HG02938 (cell line): ENCODE measurements around the gene ILF3.
"Not testable (repeated sequence)": the region's sequence is repeated elsewhere in the genome, so short reads cannot be mapped to it uniquely, and the experiment has no call there.

Experiments
- ATAC-seq: cut with Tn5 transposase; IDR thresholded peaks from one replicate; pipeline ENCODE4 v1.9.1; 2021; ENCODE audit warnings: mild to moderate bottlenecking, moderate library complexity; ENCODE audit not compliant: unreplicated experiment

The ILF3 gene

DNA sequence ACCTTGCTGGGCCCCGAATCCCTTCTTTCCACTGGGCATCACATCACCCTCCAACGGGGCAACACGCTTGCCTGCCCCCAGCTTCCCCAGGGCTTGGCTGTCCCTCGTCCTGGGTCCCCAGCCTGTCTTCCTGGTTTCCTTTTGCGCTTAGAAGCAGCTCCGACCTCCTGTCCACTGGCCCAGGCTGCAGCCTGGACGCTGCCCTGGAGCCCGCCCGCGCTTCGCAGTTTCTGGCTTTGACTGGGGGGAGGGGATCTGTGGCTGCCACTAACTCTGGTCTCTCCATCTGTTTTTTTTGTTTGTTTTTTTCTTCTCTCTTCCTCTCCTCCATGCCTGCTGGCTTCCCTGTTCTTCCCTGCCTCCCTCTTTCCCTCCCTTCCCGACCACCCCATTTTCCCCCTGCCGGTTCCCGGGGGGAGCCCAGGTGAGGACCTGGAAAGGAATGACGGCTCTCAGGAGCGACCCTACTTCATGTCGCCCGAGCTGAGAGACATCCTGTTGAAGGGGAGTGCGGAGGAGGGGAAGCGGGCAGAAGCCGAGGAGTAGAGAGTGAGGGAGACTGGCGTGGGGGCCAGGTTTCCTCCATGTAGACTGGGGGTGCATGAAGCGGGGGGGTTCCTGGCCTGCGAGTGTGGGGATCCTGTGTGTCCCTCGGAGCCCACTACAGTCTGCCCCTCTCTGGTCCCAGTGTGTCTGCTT lies 11.5 kb upstream of the ILF3 start:
- ATAC-seq = no peak

DNA sequence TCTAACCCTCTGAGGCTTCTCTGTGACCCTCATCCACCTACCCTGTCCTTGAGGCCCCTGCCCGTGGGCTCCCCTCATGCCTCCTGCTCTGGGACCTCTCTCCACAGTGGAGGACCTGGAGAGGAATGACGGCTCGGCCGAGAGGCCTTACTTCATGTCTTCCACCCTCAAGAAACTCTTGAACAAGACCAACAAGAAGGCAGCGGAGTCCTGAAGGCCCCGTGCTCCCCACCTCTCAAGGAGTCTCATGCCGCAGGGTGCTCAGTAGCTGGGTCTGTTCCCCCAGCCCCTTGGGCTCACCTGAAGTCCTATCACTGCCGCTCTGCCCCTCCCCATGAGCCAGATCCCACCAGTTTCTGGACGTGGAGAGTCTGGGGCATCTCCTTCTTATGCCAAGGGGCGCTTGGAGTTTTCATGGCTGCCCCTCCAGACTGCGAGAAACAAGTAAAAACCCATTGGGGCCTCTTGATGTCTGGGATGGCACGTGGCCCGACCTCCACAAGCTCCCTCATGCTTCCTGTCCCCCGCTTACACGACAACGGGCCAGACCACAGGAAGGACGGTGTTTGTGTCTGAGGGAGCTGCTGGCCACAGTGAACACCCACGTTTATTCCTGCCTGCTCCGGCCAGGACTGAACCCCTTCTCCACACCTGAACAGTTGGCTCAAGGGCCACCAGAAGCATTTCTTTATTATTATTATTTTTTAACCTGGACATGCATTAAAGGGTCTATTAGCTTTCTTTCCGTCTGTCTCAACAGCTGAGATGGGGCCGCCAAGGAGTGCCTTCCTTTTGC lies 10.8 kb upstream of the ILF3 start:
- ATAC-seq = no peak

DNA sequence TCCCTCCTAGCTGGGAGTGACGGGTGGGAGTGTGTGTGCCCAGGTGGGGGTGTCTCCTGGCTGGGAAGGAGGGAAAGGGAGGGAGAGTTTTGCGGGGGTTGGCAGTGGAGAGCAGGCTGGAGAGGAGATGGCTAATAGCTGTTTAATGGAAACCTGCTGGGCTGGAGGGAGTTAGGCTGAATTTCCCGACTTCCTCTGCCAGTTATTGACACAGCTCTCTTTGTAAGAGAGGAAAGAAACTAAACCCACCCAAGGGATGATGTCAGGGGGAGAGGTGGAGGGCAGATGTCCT lies 10.2 kb upstream of the ILF3 start:
- ATAC-seq = no peak

DNA sequence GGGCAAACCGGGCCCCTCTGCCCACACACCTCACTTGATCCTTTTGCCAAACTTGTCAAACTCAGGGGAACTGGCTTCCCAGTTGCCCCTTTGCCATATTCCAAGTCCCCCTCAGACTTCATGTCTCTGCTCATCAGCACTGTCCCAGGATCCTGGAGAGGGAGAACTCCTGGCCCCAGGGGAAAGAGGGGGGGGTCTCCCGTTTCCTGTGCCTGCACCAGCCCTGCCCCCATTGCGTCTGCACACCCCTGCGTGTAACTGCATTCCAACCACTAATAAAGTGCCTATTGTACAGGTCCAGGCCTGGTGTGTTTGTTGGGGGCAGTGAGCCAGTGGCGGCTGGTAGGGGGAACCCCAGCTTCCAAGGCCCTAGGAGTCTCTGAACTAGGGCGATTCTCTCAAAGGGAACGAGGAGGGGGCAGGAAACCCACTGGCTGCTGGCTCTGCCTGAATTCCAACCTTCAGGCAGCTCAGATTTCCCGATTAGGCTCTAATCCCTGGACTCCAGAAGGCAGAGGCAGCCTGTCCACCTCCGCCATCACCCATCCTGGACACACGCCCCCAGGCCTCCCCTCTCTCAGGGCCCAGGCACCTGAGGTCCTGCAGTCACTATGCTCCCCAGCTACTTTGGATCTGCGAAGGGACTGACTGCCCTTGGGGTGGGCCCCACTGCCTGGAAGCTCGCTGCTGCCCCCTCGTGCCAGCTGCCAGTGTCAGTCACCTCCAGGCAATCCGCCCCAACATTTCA lies 9.7 kb upstream of the ILF3 start:
- no peak for ATAC-seq

DNA sequence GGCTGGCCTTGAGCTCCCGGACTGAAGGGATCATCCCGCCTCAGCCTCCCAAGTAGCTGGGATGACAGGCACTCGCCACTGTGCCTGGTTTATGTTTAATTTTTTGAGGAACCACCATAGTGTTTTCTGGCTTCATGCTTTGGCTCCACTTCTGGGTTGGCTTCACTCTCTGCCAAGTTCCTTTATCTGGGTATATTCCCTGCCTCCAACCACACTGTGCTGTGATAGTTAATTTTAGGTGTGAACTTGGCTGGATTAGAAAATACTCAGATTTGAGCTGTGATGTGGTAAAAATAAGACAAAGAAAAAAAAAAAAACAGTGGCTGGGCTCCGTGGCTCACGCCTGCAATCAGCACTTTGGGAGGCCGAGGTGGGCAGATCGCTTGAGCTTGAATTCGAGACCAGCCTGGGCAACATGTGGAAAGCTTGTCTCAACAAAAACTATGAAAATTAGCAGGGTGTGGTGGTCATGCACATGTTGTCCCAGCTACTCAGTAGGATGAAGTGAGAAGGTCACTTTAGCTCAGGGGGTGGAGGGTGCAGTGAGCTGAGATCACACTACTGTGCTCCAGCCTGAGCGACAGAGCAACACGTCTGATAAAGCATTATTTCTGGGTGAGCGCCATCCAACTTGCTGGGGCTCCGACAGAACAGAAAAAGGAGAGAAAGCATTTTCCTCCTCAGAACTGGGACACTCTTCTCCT lies 7.5 kb upstream of the ILF3 start:
- ATAC-seq = no peak

DNA sequence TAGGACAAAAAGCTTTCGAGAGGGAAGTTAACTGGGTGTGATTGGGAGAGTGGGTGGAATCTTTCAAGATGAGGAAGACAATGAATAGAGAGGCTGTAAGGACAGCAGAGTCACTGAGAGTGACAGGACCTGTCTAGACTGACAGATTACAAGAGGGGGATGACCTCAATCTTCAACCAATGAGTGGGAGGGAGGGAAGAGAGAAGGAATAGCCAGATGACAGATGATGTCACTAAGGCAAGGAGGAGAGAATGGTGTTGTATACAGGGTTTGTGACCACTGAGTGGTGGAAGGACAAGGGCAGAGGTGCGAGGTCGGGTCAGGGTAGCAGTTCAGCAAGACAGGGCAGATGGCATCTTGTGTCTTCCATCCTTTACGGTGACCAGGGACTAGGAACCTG lies 5.8 kb upstream of the ILF3 start:
- ATAC-seq = no peak

- no peak for ATAC-seq
These were observed 2.3 kb upstream of the ILF3 start for GRCh38 chr19:10651851-10652250.

DNA sequence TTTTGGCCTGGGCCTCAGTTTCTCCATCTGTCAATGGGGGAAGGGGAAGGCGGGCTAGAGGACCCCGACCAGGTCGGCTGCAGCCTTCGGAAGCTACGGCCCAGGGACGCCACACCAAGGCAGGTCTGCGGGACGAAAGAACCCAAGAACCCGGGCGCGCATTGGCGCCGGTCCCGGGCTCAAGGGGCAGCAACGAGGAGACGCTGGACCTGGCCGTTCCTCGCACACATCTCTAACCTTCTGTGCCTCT lies 739 bp upstream of the ILF3 start:
- ATAC-seq = no peak

GRCh38 chr19:10654610-10655456 lies 687 bp downstream of the ILF3 start:
- ATAC-seq = no peak

- ATAC-seq = no peak
These were observed 1.5 kb downstream of the ILF3 start for GRCh38 chr19:10655457-10656312.

- ATAC-seq = no peak
These were observed 6.2 kb downstream of the ILF3 start for GRCh38 chr19:10660346-10660745.

- ATAC-seq = no peak
These were observed 7.8 kb downstream of the ILF3 start for GRCh38 chr19:10661946-10662345.

- no peak for ATAC-seq
These were observed 8.5 kb downstream of the ILF3 start for GRCh38 chr19:10662384-10663251.

GRCh38 chr19:10663252-10663563 lies 9.1 kb downstream of the ILF3 start:
- not testable (repeated sequence) for ATAC-seq

GRCh38 chr19:10667867-10668266 lies 13.7 kb downstream of the ILF3 start:
- no peak for ATAC-seq

DNA sequence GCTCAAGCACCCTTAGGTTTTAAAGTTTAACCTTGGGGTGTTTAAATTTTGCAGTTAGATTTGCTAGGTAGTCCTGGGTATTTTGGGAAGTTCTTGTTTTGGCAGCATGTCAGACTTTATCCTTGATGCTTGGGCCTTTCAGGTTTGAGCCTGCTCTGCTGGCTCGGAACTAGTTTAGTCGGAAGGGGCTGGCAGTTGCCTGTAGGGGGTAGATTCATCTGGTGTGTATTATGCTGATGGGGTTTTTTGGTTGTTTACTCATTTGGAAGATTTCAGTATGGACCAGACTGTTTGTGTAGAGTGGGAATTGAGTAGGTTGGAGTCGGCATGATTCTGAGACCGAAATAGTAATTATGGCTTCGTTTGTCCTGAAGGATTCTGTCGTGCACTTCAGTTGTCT lies 15.1 kb downstream of the ILF3 start:
- no peak for ATAC-seq

DNA sequence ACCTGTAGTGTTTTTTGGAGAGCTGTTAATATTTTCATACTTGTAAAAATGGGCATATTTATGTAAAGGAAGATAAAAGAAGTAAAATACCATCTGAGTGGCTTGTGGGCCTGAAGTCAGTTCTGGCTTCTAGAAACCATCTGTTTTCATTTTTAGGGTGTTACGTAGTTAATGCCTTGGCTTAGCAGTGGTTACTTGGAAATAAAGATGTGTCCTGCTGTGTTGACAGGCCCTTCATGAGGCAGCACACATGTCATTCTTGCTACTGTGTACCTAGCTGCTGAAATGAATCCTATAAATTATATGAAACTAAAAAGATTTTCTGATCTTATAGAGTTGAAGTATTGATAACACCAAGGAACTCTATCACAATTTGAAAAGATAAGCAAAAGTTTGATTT lies 16.0 kb downstream of the ILF3 start:
- no peak for ATAC-seq

DNA sequence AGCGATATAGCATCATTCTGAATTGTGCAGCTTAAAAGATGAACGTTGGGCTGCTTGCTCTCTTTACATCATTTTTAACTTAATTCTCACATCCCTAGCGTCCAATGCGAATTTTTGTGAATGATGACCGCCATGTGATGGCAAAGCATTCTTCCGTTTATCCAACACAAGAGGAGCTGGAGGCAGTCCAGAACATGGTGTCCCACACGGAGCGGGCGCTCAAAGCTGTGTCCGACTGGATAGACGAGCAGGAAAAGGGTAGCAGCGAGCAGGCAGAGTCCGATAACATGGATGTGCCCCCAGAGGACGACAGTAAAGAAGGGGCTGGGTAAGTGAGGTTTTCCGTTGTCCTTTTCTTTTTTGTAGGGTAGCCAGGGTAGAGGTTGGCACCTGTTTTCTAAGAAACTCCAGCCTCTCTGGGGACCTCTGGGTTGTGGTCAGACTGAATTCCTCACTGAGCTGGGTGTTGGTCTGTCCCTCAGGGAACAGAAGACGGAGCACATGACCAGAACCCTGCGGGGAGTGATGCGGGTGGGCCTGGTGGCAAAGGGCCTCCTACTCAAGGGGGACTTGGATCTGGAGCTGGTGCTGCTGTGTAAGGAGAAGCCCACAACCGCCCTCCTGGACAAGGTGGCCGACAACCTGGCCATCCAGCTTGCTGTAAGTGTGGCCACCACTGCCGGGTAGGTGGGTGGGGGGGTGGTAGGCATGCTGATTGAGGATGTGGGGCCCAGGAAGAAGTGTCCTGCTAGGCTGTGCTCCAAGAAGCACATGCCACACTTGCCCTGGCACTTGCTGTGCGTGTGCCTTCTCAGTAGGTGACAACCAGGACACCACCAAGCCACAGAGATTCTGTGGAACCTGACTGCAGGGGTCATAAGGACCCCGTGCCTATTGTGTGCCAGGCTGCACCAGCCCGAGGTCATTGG lies 17.0 kb downstream of the ILF3 start:
- no peak for ATAC-seq
